ENCODE data around the gene FASN. TPM values are rescaled to one million over a fixed set of nuclear protein-coding genes. Genes with fewer than 3 reads are reported as not detected.

Gene FASN
- total and polyA plus RNA-seq, 2 of the 13 experiments (the other 11 are each of a cell fraction or from before 2014, with no cell fraction given) = 51.7 to 101 TPM

DNA sequence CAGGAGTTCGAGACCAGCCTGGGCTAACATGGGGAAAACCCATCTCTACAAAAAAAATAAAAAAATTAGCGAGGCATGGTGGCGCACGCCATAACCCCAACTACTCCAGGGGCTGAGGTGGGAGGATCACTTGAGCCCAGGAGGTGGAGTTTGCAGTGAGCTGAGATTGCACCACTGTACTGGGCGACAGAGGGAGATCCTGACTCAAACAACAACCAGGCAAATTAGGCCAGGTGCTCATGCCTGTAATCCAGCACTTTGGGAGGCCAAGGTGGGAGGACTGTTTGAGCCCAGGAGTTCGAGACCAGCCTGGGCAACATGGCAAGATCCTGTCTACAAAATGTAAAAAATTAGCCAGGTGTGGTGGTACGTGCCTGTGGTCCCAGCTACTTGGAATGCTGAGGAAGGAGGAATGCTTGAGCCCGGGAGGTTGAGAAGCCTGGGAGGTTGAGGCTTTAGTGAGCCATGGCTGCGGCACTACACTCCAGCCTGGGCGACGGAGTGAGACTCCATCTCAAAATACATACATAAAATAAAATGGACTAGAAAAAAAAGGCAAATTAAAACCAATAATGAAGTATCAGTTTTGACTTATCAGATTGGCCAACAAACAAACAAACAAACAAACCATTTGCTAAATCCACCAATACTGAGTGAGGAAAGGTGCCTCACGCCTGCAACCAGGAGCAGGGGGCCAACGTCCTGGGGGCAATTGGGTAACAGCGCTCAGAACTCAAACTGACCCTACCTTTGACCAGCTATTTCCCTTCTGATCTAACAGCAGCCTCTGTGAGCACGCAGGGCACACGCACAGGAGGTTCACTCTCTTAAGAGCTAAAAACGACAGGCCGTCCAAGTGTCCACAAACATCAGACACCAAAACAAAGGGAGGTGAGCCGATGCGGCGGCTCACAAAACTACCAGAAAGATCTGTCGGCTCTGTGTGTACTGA lies 19.4 kb upstream of the FASN start (continued):
- TF ChIP-seq, protein P1, sequence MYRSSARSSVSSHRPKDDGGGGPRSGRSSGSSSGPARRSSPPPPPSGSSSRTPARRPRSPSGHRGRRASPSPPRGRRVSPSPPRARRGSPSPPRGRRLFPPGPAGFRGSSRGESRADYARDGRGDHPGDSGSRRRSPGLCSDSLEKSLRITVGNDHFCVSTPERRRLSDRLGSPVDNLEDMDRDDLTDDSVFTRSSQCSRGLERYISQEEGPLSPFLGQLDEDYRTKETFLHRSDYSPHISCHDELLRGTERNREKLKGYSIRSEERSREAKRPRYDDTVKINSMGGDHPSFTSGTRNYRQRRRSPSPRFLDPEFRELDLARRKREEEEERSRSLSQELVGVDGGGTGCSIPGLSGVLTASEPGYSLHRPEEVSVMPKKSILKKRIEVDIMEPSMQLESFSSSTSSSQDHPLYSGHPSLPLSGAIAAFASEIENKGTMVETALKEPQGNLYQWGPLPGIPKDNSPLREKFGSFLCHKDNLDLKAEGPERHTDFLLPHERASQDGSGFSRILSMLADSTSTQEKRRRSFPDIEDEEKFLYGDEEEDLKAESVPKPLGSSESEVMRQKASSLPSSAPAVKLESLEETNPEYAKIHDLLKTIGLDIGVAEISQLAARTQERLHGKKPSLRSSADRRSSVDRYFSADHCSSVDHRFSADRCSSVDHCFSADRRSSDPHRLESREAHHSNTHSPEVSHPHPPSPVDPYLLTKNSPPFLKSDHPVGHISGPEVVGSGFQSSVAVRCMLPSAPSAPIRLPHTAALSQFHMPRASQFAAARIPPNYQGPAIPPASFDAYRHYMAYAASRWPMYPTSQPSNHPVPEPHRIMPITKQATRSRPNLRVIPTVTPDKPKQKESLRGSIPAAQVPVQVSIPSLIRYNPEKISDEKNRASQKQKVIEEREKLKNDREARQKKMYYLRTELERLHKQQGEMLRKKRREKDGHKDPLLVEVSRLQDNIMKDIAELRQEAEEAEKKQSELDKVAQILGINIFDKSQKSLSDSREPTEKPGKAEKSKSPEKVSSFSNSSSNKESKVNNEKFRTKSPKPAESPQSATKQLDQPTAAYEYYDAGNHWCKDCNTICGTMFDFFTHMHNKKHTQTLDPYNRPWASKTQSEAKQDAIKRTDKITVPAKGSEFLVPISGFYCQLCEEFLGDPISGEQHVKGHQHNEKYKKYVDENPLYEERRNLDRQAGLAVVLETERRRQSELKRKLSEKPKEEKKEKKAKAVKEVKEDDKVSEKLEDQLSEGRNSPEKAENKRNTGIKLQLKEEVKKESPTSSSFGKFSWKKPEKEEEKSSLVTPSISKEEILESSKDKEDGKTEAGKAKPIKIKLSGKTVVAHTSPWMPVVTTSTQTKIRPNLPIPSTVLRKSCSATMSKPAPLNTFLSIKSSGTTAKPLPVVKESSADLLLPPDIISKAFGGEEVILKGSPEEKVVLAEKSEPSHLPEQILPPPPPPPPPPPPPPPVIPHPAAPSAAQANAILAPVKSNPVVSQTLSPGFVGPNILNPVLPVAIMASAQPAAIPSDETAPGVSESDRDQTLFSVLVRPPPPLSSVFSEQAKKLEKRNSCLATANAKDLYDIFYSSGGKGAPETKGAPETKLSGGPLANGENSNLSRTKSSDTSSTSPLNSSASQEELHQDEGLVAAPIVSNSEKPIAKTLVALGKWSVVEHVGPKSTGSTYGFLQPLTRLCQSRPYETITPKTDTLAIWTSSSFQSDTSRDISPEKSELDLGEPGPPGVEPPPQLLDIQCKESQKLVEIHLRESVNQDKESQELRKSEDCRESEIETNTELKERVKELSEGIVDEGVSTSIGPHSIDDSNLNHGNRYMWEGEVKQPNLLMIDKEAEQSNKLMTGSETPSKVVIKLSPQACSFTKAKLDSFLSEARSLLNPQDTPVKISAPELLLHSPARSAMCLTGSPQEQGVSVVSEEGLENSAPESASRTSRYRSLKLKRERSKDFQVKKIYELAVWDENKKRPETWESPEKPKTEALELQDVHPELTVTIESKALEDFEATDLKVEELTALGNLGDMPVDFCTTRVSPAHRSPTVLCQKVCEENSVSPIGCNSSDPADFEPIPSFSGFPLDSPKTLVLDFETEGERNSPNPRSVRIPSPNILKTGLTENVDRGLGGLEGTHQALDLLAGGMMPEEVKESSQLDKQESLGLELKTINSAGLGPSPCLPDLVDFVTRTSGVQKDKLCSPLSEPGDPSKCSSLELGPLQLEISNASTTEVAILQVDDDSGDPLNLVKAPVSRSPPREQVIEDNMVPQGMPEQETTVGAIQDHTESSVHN (CRISPR knock-in tag; IDR thresholded peaks at IDR 0.05) = no peak
- TF ChIP-seq ATM (IDR thresholded peaks at IDR 0.05; ENCODE audit: borderline replicate concordance) (no peak), ELF4 (CRISPR knock-in tag; IDR thresholded peaks at IDR 0.05; ENCODE audit: borderline replicate concordance) (no peak), SIX1 (CRISPR knock-in tag; IDR thresholded peaks at IDR 0.05; ENCODE audit: borderline replicate concordance) (no peak), ZNF749 (CRISPR knock-in tag; IDR thresholded peaks at IDR 0.05; ENCODE audit: borderline replicate concordance) (no peak), ARHGAP35 (CRISPR knock-in tag; IDR thresholded peaks at IDR 0.05; ENCODE audit: borderline replicate concordance) (no peak), TBX3 (IDR thresholded peaks at IDR 0.05; ENCODE audit: borderline replicate concordance) (no peak), RCOR2 (CRISPR knock-in tag; IDR thresholded peaks at IDR 0.05) (no peak), ELF3 (CRISPR knock-in tag; IDR thresholded peaks at IDR 0.05) (peak; percentile 64), JARID2 (CRISPR knock-in tag; IDR thresholded peaks at IDR 0.05; ENCODE audit: insufficient replicate concordance) (no peak)
- TF ChIP-seq, protein P2, sequence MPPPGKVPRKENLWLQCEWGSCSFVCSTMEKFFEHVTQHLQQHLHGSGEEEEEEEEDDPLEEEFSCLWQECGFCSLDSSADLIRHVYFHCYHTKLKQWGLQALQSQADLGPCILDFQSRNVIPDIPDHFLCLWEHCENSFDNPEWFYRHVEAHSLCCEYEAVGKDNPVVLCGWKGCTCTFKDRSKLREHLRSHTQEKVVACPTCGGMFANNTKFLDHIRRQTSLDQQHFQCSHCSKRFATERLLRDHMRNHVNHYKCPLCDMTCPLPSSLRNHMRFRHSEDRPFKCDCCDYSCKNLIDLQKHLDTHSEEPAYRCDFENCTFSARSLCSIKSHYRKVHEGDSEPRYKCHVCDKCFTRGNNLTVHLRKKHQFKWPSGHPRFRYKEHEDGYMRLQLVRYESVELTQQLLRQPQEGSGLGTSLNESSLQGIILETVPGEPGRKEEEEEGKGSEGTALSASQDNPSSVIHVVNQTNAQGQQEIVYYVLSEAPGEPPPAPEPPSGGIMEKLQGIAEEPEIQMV (CRISPR knock-in tag; IDR thresholded peaks at IDR 0.05; ENCODE audit: low read depth) = no peak
- TF ChIP-seq, protein P3, sequence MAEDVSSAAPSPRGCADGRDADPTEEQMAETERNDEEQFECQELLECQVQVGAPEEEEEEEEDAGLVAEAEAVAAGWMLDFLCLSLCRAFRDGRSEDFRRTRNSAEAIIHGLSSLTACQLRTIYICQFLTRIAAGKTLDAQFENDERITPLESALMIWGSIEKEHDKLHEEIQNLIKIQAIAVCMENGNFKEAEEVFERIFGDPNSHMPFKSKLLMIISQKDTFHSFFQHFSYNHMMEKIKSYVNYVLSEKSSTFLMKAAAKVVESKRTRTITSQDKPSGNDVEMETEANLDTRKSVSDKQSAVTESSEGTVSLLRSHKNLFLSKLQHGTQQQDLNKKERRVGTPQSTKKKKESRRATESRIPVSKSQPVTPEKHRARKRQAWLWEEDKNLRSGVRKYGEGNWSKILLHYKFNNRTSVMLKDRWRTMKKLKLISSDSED (CRISPR knock-in tag; IDR thresholded peaks at IDR 0.05) = no peak
- TF ChIP-seq, protein P4, sequence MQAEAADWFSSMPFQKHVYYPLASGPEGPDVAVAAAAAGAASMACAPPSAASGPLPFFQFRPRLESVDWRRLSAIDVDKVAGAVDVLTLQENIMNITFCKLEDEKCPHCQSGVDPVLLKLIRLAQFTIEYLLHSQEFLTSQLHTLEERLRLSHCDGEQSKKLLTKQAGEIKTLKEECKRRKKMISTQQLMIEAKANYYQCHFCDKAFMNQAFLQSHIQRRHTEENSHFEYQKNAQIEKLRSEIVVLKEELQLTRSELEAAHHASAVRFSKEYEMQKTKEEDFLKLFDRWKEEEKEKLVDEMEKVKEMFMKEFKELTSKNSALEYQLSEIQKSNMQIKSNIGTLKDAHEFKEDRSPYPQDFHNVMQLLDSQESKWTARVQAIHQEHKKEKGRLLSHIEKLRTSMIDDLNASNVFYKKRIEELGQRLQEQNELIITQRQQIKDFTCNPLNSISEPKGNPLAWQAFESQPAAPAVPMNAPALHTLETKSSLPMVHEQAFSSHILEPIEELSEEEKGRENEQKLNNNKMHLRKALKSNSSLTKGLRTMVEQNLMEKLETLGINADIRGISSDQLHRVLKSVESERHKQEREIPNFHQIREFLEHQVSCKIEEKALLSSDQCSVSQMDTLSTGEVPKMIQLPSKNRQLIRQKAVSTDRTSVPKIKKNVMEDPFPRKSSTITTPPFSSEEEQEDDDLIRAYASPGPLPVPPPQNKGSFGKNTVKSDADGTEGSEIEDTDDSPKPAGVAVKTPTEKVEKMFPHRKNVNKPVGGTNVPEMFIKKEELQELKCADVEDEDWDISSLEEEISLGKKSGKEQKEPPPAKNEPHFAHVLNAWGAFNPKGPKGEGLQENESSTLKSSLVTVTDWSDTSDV (CRISPR knock-in tag; IDR thresholded peaks at IDR 0.05) = no peak

Measured in HepG2 (cell line).